ENCODE results near the gene MARCHF9.

MARCHF9 gene

GRCh38 chr12:57755454-57756372 lies 810 bp downstream of the MARCHF9 start:
- H3K4me3 Mint-ChIP-seq, result peak overlapping the region; percentile 76
- no peak for TF ChIP-seq CTCF (IDR thresholded peaks at IDR 0.05)
- DNase-seq, result peak; percentile 49
- no peaks in the 10 kb centered on the region for H3K9me3 Mint-ChIP-seq
- peaks cover 46% of the 10 kb centered on the region for H3K4me1 Mint-ChIP-seq
- peaks cover 18% of the 10 kb centered on the region for H3K36me3 Mint-ChIP-seq (ENCODE audit: low read depth)
- H3K27me3 Mint-ChIP-seq (ENCODE audit: low read depth, poor library complexity), result peaks cover 78% of the 10 kb centered on the region
- no peak overlapping the region for H3K27ac Mint-ChIP-seq

GRCh38 chr12:57756406-57757341 lies 1.8 kb downstream of the MARCHF9 start:
- peak; percentile 71 for DNase-seq
- Mint-ChIP-seq H3K4me3 (peak overlapping the region; percentile 76), H3K4me1 (peaks cover 37% of the 10 kb centered on the region), H3K27ac (no peak overlapping the region), H3K36me3 (ENCODE audit: low read depth) (peaks cover 8% of the 10 kb centered on the region), H3K9me3 (no peaks in the 10 kb centered on the region), H3K27me3 (ENCODE audit: low read depth, poor library complexity) (peaks cover 85% of the 10 kb centered on the region)
- TF ChIP-seq CTCF (IDR thresholded peaks at IDR 0.05), result peak; percentile 74

- Mint-ChIP-seq H3K27ac (no peak overlapping the region), H3K36me3 (ENCODE audit: low read depth) (peaks cover 5% of the 10 kb centered on the region), H3K4me3 (no peak overlapping the region), H3K9me3 (no peaks in the 10 kb centered on the region), H3K27me3 (ENCODE audit: low read depth, poor library complexity) (peaks cover 89% of the 10 kb centered on the region), H3K4me1 (peaks cover 30% of the 10 kb centered on the region)
- DNase-seq, result no peak
- no peak for TF ChIP-seq CTCF (IDR thresholded peaks at IDR 0.05)
Measured at GRCh38 chr12:57757771-57758170, 2.9 kb downstream of the MARCHF9 start.

GRCh38 chr12:57758552-57759359 lies 3.9 kb downstream of the MARCHF9 start:
- H3K4me1 Mint-ChIP-seq, result peaks cover 20% of the 10 kb centered on the region
- no peak for DNase-seq
- peaks cover 3% of the 10 kb centered on the region for H3K9me3 Mint-ChIP-seq
- H3K27me3 Mint-ChIP-seq (ENCODE audit: low read depth, poor library complexity), result peaks cover 89% of the 10 kb centered on the region
- no peak overlapping the region for H3K27ac Mint-ChIP-seq
- H3K36me3 Mint-ChIP-seq (ENCODE audit: low read depth), result peaks cover 5% of the 10 kb centered on the region
- no peak overlapping the region for H3K4me3 Mint-ChIP-seq
- no peak for TF ChIP-seq CTCF (IDR thresholded peaks at IDR 0.05)

GRCh38 chr12:57759360-57759980 lies 4.6 kb downstream of the MARCHF9 start:
- Mint-ChIP-seq H3K9me3 (peaks cover 4% of the 10 kb centered on the region), H3K4me3 (no peak overlapping the region), H3K27ac (no peak overlapping the region), H3K4me1 (peaks cover 13% of the 10 kb centered on the region), H3K27me3 (ENCODE audit: low read depth, poor library complexity) (peaks cover 89% of the 10 kb centered on the region), H3K36me3 (ENCODE audit: low read depth) (peaks cover 5% of the 10 kb centered on the region)
- TF ChIP-seq CTCF (IDR thresholded peaks at IDR 0.05), result no peak
- DNase-seq, result no peak

All from nephron progenitor cell (in vitro differentiated cells).